Activated CD4-positive, CD25-positive, alpha-beta regulatory T cell (primary cell): ENCODE measurements around the gene TSPY8.
"Not testable (repeated sequence)": the region's sequence is repeated elsewhere in the genome, so short reads cannot be mapped to it uniquely, and the experiment has no call there.

Experiments
- DNase-seq, 4 experiments: peaks; one replicate each; lab custom pipeline; 2025; lab: John Stamatoyannopoulos, UW

The TSPY8 gene, protein sequence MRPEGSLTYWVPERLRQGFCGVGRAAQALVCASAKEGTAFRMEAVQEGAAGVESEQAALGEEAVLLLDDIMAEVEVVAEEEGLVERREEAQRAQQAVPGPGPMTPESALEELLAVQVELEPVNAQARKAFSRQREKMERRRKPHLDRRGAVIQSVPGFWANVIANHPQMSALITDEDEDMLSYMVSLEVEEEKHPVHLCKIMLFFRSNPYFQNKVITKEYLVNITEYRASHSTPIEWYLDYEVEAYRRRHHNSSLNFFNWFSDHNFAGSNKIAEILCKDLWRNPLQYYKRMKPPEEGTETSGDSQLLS

DNA sequence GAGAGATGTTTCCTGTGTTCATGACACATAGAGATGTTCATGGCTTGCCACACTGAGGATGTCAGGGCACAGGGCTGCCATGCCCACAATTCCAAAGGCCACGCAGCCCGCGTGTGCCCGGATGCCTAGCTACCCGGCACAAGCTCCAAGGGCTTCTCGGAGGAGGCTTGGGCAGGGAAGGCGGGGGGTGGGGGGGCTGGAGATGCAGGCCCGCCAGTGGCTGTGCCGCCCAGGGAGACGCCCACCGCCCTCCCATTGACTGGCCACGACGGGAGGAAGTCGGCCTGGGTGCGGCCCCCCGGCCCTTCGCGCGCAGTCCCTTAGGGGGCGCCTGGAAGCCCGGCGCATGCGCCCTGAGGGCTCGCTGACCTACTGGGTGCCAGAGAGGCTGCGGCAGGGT lies at the start of gene TSPY8:
Gene TSPY8 (plus strand): TSS at position 301 of the 400 bp plus-strand sequence. CDS start 46 bp downstream, at position 347.
- not testable (repeated sequence) for DNase-seq

DNA sequence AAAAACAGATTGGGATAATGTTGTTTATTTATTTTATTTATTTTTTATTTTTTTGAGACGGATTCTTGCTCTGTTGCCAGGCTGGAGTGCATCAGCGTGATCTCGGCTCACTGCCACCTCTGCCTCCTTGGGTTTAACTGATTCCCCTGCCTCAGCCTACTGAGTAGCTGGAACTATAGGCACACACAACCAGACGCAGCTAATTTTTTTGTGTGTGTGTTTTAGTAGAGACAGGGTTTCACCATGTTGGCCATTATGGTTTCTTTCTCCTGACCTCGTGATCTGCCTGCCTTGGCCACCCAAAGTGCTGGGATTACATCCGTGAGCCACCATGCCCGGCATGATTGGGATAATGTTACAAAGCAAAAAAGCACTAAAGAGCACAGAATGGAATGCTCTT lies 36.6 kb upstream of the TSPY8 start:
- no peak for DNase-seq

DNA sequence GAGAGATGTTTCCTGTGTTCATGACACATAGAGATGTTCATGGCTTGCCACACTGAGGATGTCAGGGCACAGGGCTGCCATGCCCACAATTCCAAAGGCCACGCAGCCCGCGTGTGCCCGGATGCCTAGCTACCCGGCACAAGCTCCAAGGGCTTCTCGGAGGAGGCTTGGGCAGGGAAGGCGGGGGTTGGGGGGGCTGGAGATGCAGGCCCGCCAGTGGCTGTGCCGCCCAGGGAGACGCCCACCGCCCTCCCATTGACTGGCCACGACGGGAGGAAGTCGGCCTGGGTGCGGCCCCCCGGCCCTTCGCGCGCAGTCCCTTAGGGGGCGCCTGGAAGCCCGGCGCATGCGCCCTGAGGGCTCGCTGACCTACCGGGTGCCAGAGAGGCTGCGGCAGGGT lies 20.4 kb upstream of the TSPY8 start, which contains the start of gene TSPY4:
Gene TSPY4 (plus strand): TSS at position 301 of the 400 bp plus-strand sequence. CDS start 46 bp downstream, at position 347.
- DNase-seq = not testable (repeated sequence)

DNA sequence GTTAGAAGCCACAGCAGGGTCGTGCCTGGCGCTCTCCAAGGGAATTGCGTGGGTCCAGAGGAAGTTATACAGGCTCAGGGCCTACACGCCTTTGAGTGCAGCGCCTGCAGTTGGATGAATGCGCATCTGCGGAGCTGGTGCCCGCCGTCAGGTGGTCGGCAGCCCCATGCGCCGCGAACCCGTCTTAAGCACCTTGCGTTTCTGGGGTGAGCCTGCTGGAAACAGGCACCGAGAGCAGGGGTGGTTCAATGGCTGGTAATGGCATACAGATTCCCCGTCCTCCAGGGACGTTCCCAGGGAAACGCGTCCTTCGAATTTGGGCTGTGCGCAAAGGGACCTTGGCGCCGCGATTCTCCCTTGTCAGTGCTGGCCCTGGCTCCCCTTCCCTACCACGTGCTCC lies 38.9 kb downstream of the TSPY8 start:
- not testable (repeated sequence) for DNase-seq

DNA sequence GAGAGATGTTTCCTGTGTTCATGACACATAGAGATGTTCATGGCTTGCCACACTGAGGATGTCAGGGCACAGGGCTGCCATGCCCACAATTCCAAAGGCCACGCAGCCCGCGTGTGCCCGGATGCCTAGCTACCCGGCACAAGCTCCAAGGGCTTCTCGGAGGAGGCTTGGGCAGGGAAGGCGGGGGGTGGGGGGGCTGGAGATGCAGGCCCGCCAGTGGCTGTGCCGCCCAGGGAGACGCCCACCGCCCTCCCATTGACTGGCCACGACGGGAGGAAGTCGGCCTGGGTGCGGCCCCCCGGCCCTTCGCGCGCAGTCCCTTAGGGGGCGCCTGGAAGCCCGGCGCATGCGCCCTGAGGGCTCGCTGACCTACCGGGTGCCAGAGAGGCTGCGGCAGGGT lies 40.5 kb downstream of the TSPY8 start, which contains the start of gene TSPY3:
Gene TSPY3 (plus strand): TSS at position 301 of the 400 bp plus-strand sequence. CDS start 46 bp downstream, at position 347.
- DNase-seq = not testable (repeated sequence)
